HFFc6 (cell line): ENCODE results near the gene ARHGEF7. TPM values are rescaled to one million over a fixed set of nuclear protein-coding genes. Genes with fewer than 3 reads are reported as not detected.
"Not testable (repeated sequence)": the region's sequence is repeated elsewhere in the genome, so short reads cannot be mapped to it uniquely, and the experiment has no call there.

ENCODE experiments used
- DNase-seq: peaks from one replicate; pipeline ENCODE4 v3.0.0-alpha.2; 2018
- H3K27ac Mint-ChIP-seq: 2 replicates; pipeline ENCODE4 v1.8.0; 2020; ENCODE audit warnings: mild to moderate bottlenecking, mixed read lengths
- H3K27me3 Mint-ChIP-seq: 2 replicates; pipeline ENCODE4 v1.8.0; 2021; ENCODE audit warnings: mild to moderate bottlenecking, moderate library complexity, mixed read lengths; ENCODE audit not compliant: insufficient read depth
- H3K36me3 Mint-ChIP-seq: 2 replicates; pipeline ENCODE4 v1.8.0; 2021; ENCODE audit warnings: low read depth, mixed read lengths
- H3K4me1 Mint-ChIP-seq: 2 replicates; pipeline ENCODE4 v1.8.0; 2020; ENCODE audit warnings: low read depth, mixed read lengths
- H3K4me3 Mint-ChIP-seq: 2 replicates; pipeline ENCODE4 v1.8.0; 2020; ENCODE audit warnings: mild to moderate bottlenecking, moderate library complexity, mixed read lengths
- H3K9me3 Mint-ChIP-seq: 2 replicates; pipeline ENCODE4 v1.8.0; 2020; ENCODE audit warnings: mild to moderate bottlenecking, mixed read lengths
- total RNA-seq, 6 experiments: library from RNA; stranded (reverse); fragmentation: NEBNext Ultra II Directional; extraction: Animal tissue kit (Norgen Biotek cat#: 25700); gene quantifications; 2 replicates in 1 of 6; 3 replicates in 5 of 6; pipeline ENCODE4 v1.2.3, GENCODE V29; 2021
- TF ChIP-seq, protein P1 (sequence below): fragments of 200-600 bp; sonication (generic); IDR thresholded peaks from 2 replicates; pipeline ENCODE4 v1.5.0; 2021; ENCODE audit warnings: antibody characterized with exemption, mild to moderate bottlenecking

Gene ARHGEF7
- total RNA-seq, 6 experiments from 2014 or later, result 32.3 to 38.1 (median 35.0) TPM

DNA sequence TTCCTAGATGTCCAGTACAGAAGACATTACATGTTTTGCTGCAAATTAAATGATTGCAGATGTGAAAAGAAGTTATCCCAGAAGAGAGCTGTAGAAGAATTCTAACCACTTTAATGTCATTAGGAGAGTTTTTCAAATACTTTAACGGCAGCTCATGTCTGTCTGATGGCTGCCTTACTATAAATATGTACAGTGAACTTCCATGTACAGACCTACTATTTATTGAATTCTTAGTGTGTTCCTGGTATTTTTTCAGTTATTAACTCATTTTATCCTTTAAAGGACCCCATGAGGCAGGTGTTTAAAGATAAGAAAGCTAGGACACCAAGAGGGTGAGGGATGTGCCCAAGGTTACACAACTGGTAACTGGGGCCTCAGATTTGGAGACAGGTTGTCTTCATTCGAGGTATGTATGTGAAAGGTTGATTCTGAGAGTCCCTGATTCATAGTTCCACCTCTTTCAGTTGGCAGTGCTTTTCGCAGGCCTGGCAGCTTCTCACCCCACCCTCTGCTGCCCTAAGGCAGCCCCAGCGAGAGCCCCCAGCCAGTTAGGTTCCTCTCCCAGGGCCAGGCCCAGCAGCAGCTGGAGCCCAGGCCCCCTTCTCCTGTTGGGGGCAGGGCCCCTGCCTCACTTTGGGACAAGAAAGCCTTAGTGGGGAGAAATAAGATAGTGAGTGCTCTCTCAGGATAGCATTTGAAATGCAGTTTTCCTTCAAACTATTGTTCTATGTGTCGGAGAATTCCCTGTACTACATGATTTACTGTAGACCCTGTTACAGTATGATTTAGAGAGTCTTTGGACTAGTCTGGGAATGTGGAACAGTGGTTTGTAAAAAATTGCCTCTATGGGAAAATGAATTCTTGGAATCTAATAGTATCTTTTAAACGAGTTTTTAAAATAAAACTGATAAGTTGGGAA is 137.6 kb downstream of the ARHGEF7 start:
- TF ChIP-seq, protein P1, sequence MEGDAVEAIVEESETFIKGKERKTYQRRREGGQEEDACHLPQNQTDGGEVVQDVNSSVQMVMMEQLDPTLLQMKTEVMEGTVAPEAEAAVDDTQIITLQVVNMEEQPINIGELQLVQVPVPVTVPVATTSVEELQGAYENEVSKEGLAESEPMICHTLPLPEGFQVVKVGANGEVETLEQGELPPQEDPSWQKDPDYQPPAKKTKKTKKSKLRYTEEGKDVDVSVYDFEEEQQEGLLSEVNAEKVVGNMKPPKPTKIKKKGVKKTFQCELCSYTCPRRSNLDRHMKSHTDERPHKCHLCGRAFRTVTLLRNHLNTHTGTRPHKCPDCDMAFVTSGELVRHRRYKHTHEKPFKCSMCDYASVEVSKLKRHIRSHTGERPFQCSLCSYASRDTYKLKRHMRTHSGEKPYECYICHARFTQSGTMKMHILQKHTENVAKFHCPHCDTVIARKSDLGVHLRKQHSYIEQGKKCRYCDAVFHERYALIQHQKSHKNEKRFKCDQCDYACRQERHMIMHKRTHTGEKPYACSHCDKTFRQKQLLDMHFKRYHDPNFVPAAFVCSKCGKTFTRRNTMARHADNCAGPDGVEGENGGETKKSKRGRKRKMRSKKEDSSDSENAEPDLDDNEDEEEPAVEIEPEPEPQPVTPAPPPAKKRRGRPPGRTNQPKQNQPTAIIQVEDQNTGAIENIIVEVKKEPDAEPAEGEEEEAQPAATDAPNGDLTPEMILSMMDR, result no peak
- peaks cover 52% of the 10 kb centered on the region for H3K36me3 Mint-ChIP-seq
- peaks cover 2% of the 10 kb centered on the region for H3K27me3 Mint-ChIP-seq
- H3K9me3 Mint-ChIP-seq, result no peaks in the 10 kb centered on the region
- peaks cover 39% of the 10 kb centered on the region for H3K4me1 Mint-ChIP-seq
- no peak overlapping the region for H3K4me3 Mint-ChIP-seq
- H3K27ac Mint-ChIP-seq, result peak overlapping the region; percentile 57
- peak; percentile 20 for DNase-seq

DNA sequence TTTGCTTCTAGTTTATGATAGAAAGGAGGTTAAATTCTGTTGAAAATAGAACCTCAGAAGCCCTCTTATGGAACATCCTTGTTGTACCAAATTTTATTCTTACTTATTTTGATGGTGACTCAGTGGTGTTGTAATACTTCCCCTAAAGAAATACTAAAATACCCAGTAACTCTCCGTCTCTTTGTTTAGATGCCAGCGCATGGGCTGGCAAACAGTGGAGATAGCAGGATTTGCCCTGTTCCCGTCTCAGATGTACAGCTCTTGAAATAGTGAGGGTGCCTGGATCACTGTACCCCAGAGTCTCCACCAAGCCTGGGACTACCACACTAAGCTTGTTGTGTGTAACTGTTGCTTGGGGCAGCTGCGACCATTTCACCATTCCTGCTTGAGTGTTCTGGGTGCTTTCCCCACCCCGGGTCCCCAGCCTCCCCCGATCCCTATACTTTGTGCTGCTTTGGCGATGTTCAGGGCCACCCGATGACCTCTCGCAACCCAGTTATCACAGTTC is 138.3 kb downstream of the ARHGEF7 start:
- Mint-ChIP-seq H3K27me3 (peaks cover 2% of the 10 kb centered on the region), H3K4me3 (no peak overlapping the region), H3K36me3 (peaks cover 47% of the 10 kb centered on the region), H3K4me1 (peaks cover 36% of the 10 kb centered on the region), H3K27ac (peak overlapping the region; percentile 57; the same call in 1 of the 2 replicates), H3K9me3 (no peaks in the 10 kb centered on the region)
- DNase-seq, result no peak
- TF ChIP-seq, protein P1, result no peak

DNA sequence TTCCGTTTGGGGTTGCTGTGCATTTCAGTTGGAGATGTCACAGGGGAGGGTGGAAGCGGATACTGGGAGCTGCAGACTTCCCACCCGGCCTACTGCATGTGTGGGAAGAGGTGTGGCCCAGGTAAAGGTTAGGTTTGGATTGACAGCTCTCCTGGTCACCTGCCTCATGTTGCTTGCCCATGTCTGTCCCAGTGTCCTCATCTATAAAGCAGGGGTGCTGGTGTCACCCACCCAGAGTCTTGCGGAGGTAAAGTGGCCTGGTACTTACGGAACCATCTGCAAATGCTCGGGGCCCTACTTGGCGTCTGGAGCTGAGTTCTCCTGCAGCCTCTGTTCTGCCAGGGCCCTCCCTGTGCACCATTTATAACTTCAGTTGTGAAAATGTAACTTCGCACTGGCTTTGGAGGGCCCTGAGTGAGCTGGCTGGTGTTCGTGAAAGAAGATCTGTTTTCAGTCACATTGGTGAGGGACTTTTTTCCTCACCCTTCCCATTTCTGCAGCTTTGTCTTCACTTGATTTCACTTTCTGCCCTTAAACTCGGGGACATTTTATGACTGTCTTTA is 140.2 kb downstream of the ARHGEF7 start:
- Mint-ChIP-seq H3K4me3 (no peak overlapping the region), H3K36me3 (peaks cover 53% of the 10 kb centered on the region), H3K9me3 (no peaks in the 10 kb centered on the region), H3K4me1 (peaks cover 29% of the 10 kb centered on the region), H3K27me3 (peaks cover 2% of the 10 kb centered on the region), H3K27ac (no peak overlapping the region)
- no peak for DNase-seq
- TF ChIP-seq, protein P1, result no peak

DNA sequence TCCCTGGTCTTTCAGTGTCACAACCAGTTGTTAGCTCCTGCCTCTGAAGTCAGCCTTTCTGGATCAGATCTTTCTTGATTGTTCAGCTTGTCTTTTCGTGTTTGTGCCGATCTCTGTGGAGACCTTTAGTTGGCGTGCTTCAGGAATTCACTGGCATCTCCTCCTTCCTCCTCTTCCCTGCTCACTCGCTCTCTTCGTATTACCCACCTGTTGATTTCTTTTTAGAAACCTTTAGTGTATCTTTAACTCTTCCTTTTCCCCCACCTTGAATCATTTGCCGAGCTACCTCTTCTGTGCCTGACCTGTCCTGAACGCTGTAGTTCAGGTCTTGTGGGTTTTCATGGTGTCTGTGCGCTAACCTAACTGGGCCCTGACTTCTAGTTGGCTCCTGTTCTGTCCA is 141.3 kb downstream of the ARHGEF7 start:
- peak overlapping the region; percentile 4; the same call in 1 of the 2 replicates for H3K27ac Mint-ChIP-seq
- H3K27me3 Mint-ChIP-seq, result peaks cover 2% of the 10 kb centered on the region
- TF ChIP-seq, protein P1, result no peak
- no peaks in the 10 kb centered on the region for H3K9me3 Mint-ChIP-seq
- peaks cover 44% of the 10 kb centered on the region for H3K36me3 Mint-ChIP-seq
- H3K4me3 Mint-ChIP-seq, result no peak overlapping the region
- DNase-seq, result no peak
- H3K4me1 Mint-ChIP-seq, result peaks cover 22% of the 10 kb centered on the region

DNA sequence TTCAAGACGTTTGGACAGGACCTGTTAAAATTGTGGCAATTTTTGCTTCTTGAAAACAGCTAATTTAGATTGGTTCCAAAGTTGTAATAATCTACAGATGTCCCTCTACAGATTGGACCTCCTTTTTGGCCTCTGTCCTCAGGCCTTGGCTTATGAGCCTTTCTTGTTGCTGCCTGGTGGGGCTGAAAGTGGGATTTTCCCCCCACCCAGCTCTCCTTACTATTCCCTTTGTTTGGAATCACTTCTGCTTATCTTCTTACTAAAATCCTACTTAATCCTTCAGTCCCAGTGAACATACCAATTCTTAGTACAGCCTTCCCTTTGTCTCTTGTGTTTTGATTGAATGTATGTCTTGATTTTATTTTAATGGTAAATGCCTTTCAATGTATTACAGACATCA is 141.8 kb downstream of the ARHGEF7 start:
- H3K4me1 Mint-ChIP-seq, result peaks cover 17% of the 10 kb centered on the region
- H3K27ac Mint-ChIP-seq, result no peak overlapping the region
- H3K9me3 Mint-ChIP-seq, result no peaks in the 10 kb centered on the region
- no peak for DNase-seq
- H3K4me3 Mint-ChIP-seq, result no peak overlapping the region
- TF ChIP-seq, protein P1, result no peak
- peaks cover 2% of the 10 kb centered on the region for H3K27me3 Mint-ChIP-seq
- peaks cover 43% of the 10 kb centered on the region for H3K36me3 Mint-ChIP-seq

DNA sequence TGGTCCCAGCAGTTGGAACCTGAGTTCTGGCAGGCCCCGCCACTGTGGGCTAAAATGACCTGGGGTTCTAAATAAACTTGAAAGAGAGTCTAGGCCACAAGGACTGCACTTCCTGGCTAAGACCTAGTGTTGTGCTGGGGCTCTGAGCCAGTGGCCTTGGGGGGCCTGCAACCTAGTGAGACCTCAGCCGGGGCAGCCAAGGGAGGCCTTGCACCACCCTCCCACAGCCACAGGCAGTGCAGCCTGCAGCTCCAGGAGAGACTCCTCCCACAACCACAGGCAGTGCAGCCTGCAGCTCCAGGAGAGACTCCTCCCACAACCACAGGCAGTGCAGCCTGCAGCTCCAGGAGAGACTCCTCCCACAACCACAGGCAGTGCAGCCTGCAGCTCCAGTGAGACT is 142.8 kb downstream of the ARHGEF7 start:
- peaks cover 43% of the 10 kb centered on the region for H3K36me3 Mint-ChIP-seq
- H3K4me3 Mint-ChIP-seq, H3K27ac Mint-ChIP-seq, H3K4me1 Mint-ChIP-seq, DNase-seq, H3K9me3 Mint-ChIP-seq, H3K27me3 Mint-ChIP-seq: not testable (repeated sequence)
